HTR-8/SVneo (cell line): Measurements from ENCODE around the gene OSBPL3.
A peak's percentile ranks its signal among the peaks of the same experiment; 100 is the strongest.

ENCODE experiments used
- DNase-seq: peaks from one replicate; pipeline ENCODE4 v3.0.0; 2011; ENCODE audit warnings: low spot score, mixed read lengths; ENCODE audit not compliant: insufficient read length
- FAIRE-seq: peaks from 2 replicates; lab custom pipeline; 2011; peaks lifted over from hg19 to GRCh38; lab: Jason Lieb, UNC

Gene OSBPL3

GRCh38 chr7:24980534-24981170 is 674 bp upstream of the OSBPL3 start:
- no peak for DNase-seq
- FAIRE-seq: no peak

DNA sequence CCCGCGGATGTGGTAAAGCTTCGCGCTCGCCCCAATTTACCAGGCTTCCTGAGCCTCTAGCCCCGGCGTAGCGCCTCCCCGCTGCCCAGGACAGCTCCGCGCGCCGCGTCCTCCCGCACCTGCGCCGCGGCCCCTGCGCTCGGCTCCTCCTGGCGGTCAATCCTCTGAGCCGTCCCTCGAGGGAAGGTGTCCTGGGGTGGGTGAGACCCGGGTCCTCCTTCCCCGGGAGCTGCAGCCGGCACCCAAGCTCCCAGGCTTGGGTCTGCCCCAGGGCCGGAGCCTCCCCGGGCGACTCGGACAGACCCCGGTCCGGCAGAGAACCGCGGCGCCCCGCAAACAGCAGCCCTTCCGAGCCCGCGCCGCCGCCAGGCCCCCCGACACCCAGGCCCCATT is 512 bp downstream of the OSBPL3 start:
- DNase-seq (no peak), FAIRE-seq (no peak)

DNA sequence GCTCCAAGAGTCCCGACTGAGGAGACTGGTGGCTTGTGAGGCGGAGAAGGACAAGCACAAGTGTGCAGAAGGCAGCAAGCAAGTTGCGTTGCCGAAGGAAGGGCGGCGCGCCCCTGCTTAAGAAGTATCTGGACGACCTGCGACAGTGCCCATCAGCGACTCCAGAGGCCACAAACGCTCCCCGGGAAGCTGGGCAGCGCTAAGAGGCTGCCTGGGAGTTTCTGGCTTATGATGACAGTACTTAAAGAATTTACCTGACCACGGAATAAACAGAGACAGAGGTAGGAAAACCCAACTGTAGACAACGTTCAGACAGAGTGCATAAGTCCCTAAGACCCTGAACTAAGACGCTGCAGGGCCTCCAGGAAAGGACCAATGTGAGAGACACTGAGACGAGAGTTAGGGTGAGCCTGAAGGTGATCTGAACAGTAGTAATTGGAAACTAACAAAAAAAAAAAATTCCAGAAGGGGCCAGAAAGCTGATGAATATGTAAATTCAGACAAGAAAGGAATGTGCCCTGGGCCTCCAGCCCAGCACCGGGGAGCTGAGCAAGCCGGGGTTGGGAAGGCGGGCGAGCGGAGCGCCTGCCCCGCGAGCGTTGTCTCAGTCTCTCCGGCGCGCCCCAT is 1.0 kb downstream of the OSBPL3 start:
- FAIRE-seq: no peak
- no peak for DNase-seq

DNA sequence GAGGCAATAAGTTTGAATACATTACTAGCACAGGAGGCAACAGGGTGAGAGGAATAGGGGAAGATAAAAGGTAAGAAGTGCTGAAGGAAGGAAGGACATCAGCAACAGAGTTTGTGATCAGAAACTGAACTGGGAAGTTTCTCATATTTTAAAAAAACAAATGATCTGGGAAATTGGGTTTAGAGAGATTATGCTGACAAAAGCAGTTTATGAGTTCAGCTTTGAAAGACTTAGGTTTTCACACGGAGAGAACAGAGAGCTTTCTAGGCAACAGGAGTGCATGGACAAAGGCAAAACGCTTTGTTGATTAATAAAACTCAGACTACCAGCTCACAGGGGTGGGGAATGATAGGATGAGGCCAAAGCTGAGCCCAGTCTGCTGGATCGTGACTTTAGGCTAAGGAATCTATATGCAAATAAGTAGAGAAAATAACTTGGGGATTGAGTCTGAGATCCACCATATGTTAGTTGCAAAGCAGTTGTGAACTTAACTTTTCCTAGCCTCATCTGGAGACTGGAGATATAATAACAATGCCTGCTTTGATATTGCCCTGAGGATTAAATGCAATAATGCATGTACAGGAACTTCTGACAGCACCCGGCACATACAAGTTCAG is 4.2 kb downstream of the OSBPL3 start:
- FAIRE-seq (no peak), DNase-seq (no peak)

GRCh38 chr7:24975172-24975571 is 4.8 kb downstream of the OSBPL3 start:
- DNase-seq (no peak), FAIRE-seq (no peak)

DNA sequence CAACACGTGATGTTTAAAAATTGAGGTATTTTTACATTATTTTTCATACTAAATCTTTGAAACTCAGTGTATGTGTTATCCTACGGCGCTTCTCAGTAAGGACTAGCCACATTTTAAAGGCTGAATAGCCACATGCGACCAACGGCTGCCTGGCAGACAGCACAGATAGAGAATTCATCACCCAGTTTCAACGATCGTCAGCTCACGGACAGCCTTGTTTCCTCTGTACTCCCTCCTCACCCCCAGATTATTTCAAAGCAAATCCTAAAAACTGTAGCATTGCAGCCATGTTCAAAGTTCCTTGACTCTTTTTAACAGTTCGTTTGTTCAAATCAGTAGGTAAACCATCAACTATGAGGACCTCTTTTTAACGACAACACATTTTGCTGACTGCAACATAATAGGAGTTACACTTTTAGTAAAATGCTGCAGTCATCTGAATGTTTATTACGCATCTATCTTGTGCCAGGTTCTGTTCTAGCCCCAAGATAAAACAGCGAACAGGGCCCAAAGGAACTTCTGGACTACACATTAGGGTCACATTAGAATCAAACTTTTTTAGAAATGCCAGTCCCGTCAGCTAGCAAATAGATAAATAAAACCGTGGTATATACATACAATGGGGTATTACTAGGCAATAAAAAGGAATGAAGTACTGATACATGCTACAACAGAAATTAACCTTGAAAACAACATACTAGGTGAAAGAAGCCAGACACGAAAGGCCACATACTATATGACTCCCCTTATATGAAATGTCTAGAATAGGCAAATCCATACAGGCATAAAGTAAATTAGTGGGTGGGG is 5.7 kb downstream of the OSBPL3 start:
- no peak for DNase-seq
- no peak for FAIRE-seq

DNA sequence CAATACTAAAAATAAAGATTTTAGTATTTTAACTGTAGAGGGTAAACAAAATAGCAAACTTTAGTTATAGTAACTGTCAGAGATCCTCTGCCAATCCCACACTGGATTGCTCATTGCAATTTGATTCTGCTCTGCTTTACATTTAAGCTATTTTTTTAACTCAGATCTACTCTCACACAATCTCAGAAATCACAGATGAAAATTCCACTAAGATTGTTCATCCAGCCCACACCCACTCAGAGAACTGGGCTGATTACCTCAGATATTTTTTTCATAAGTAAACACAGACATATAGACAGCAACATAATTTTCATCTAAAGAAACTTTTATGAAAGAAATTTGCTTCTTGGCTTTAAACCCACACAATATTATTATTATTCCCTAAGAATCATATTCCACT is 7.0 kb downstream of the OSBPL3 start:
- FAIRE-seq (no peak), DNase-seq (no peak)

- no peak for FAIRE-seq
- DNase-seq: no peak
Observed at GRCh38 chr7:24972166-24972477, 7.9 kb downstream of the OSBPL3 start.

- DNase-seq (peak; percentile 78), FAIRE-seq (peak; percentile 72)
Observed at GRCh38 chr7:24971333-24972165, 8.4 kb downstream of the OSBPL3 start.

GRCh38 chr7:24970676-24971075 is 9.3 kb downstream of the OSBPL3 start:
- FAIRE-seq (no peak), DNase-seq (no peak)

DNA sequence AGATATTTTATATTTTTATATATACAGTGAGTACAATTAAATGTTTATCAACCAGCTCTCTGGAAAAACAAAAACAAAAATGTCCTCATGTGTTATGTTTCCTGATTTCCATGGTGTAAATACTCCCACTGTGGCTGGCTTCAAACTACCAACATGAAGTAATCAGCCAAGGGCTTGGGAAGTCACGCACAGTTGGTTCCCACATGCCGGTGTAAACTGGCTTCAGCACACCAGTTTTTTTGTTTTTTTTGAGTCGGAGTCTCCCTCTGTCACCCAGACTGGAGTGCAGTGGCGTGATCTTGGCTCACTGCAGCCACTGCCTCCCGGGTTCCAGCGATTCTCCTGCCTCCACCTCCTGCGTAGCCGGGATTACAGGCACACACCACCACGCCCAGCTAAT is 11.8 kb downstream of the OSBPL3 start:
- no peak for FAIRE-seq
- no peak for DNase-seq

- no peak for DNase-seq
- FAIRE-seq: no peak
Observed at GRCh38 chr7:24967696-24968095, 12.3 kb downstream of the OSBPL3 start.

GRCh38 chr7:24966802-24967201 is 13.2 kb downstream of the OSBPL3 start:
- DNase-seq (no peak), FAIRE-seq (no peak)

DNA sequence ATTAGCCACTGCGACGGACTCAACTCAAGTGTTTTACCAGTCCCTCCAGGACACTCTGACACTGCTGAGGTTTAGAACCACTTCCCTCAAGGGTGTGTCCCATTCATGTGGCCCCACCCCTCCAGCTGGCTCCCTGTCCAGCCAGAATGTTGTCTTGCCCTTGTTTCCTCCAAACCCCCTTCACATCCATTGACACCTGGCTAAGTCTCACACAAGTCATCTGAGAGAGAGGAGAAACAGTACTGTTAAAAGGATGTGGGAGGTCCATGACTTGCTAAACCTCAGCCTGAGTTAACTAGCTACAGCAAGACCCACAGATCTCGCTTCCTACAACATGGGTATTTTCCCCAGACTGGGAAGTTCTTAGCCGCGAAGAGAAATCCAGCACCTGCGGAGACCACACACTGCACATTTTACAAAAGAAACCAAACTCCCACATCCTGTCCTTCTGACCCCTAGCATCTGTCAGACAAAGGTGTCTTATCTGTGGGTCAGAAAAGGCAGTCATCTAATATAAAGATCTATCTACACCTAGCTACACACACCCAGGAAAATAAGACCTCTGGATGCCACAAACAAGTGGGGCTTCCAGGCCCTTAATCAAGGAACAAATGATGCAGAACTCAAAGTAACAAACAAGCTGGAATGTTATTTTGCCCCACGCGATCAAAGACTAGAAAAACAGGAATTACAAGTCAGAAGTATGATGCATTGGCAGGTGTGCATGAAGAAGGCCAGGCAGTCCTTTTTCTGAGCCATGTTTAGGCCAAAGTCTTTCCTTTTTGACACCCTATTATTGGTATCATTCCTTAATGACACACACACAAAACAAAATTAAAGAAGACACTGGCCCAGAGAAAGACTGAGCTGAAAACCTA is 13.9 kb downstream of the OSBPL3 start:
- peak; percentile 36 for FAIRE-seq
- DNase-seq: no peak

DNA sequence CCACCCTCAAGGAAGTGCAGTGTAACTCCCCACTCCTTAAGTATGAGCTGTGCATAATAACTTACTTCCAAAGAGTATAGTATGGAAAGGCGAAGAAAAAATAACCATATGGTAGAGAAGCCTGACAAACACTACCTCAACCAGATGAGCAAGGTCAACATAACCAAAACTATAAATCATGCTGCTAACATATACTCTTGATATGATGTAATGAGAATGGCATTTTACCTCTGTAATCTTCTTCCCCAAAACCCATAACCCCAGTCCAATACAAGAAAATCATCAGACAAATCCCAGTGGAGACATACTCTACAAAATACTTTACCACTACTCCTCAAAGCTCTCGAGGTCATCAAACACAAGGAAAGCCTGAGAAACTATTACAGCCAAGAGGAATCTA is 15.8 kb downstream of the OSBPL3 start:
- DNase-seq: no peak
- no peak for FAIRE-seq

DNA sequence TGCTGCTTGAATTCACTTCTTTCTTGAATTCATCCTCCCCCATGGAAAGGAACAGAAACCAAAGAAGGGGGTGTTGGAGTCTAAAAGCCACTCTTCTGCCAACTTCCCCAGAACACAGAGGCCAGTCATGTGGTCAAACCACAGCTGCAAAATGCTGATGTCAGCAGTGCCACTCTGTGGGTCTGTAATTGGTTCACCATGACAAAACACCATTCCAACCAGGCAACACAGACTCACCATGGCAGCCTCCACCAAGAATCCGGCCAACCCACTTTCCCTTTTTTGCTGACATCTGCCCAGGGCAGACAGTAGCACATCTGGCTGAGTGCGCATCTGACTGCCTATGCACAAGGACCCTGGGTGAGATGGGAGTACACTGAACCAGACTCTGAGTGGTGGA is 16.8 kb downstream of the OSBPL3 start:
- FAIRE-seq: no peak
- DNase-seq: no peak

DNA sequence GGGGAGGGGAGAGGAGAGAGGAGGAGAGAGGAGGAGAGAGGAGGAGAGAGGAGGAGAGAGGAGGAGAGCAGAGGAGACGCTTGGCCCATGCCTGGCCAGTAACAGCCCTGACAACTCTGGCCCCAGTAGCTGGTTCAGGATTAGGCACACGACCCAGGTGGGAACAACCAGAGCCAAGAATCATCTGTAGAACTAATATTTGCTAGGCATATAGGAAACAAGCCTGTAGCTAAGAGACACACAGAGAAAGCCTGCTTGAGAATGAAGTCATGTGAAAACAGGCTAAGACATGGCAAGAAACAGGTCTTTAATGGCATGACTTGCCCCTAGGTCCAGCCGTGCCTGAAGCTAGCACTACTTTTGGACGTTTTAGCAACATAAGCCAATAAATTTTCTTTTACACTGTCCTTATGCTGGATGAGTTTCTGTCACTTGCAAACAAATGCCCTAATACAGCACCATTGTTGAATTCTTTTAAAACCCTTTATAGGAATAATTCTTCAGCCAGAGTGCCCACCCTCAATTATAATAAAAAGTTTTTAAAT is 17.5 kb downstream of the OSBPL3 start:
- DNase-seq: no peak

GRCh38 chr7:24959735-24960485 is 20.1 kb downstream of the OSBPL3 start:
- DNase-seq (no peak), FAIRE-seq (no peak)

More for the DNA sequence above, 17.5 kb downstream of the OSBPL3 start:
- no peak for FAIRE-seq
